H7 (cell line): ENCODE data around the gene DCAF6. TPM values are rescaled to one million over a fixed set of nuclear protein-coding genes. Genes with fewer than 3 reads are reported as not detected.

Experiments used
- DNase-seq: peaks from one replicate; pipeline ENCODE4 v3.0.0; 2012
- H3K27me3 ChIP-seq: 2 replicates; pipeline ENCODE4 v1.6.0; 2011; ENCODE audit warnings: mild to moderate bottlenecking, low read length; ENCODE audit not compliant: control insufficient read depth, insufficient read depth
- H3K36me3 ChIP-seq: replicated peaks from 2 replicates; pipeline ENCODE4 v1.5.1; 2011; ENCODE audit warnings: low read length; ENCODE audit not compliant: control insufficient read depth, insufficient read depth
- H3K4me3 ChIP-seq: 2 replicates; pipeline ENCODE4 v1.5.1; 2011; ENCODE audit warnings: low read depth, mild to moderate bottlenecking, control low read depth, low read length, moderate library complexity; ENCODE audit not compliant: insufficient read depth
- total RNA-seq: library from RNA; depleted of rRNA; stranded (reverse); fragments of >200 nt; shearing (Covaris generic); gene quantifications from 2 replicates; pipeline ENCODE4 v1.2.3, GENCODE V29; 2014

The DCAF6 gene
- total RNA-seq, 1 experiment from 2014 or later = 13.5 TPM

GRCh38 chr1:168097921-168098528 lies 161.5 kb downstream of the DCAF6 start:
- Histone ChIP-seq H3K27me3 (no peaks in the 10 kb centered on the region), H3K4me3 (no peak overlapping the region), H3K36me3 (no peaks in the 10 kb centered on the region; the same call in 1 of the 2 replicates)
- no peak for DNase-seq

GRCh38 chr1:168098534-168099320 lies 162.2 kb downstream of the DCAF6 start:
- H3K36me3 ChIP-seq = no peaks in the 10 kb centered on the region; the same call in 1 of the 2 replicates
- H3K27me3 ChIP-seq = no peaks in the 10 kb centered on the region
- no peak overlapping the region for H3K4me3 ChIP-seq
- DNase-seq = no peak

GRCh38 chr1:168099337-168099801 lies 162.9 kb downstream of the DCAF6 start:
- Histone ChIP-seq H3K36me3 (peaks cover under 1% of the 10 kb centered on the region), H3K4me3 (no peak overlapping the region), H3K27me3 (no peaks in the 10 kb centered on the region)
- no peak for DNase-seq

- Histone ChIP-seq H3K27me3 (no peaks in the 10 kb centered on the region), H3K36me3 (peaks cover 1% of the 10 kb centered on the region), H3K4me3 (no peak overlapping the region)
- no peak for DNase-seq
These were observed 164.0 kb downstream of the DCAF6 start for GRCh38 chr1:168100315-168101002.

DNA sequence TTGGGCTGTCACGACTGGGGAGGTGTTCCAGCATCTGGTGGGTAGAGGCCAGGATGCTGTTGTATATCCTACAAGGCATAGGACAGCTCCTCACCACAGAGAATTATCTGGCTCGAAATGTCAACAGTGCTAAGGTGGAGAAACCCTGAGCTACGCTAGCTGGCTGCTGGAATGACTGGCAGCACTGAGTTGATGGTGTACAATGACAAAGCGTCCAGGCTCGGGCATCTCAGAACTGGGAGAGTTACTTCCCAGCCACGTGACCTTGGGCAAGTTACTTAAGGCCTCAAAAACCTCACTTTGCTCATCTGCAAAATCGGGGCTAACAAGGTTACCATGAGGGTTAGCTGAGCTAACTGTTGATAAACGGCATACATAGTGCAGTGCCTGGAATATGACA lies 164.9 kb downstream of the DCAF6 start:
- Histone ChIP-seq H3K27me3 (no peaks in the 10 kb centered on the region), H3K36me3 (peaks cover 1% of the 10 kb centered on the region), H3K4me3 (no peak overlapping the region)
- DNase-seq = no peak

DNA sequence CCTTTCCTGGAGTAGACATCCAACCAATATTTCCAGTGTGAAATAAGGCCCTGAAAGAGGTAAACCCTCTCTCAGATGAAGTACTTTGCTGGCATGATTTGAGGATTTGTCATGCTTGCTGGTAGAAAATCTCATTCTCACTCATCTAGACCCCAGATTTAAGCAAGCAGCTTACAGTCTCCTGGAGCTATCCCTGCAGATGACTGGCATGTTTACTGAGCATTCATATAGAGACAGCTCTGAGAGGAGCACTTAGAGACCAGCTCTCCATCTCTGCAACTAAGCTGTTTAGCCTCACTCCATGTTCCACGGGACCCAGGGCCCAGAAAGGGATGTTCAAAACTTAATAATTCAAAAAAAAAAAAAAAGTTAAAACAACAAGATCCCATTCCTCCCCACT lies 166.0 kb downstream of the DCAF6 start:
- Histone ChIP-seq H3K4me3 (no peak overlapping the region), H3K36me3 (peaks cover 1% of the 10 kb centered on the region), H3K27me3 (no peaks in the 10 kb centered on the region)
- no peak for DNase-seq

GRCh38 chr1:168104535-168104934 lies 168.1 kb downstream of the DCAF6 start:
- Histone ChIP-seq H3K27me3 (no peaks in the 10 kb centered on the region), H3K4me3 (no peak overlapping the region), H3K36me3 (peaks cover 1% of the 10 kb centered on the region; the same call in 1 of the 2 replicates)
- no peak for DNase-seq

DNA sequence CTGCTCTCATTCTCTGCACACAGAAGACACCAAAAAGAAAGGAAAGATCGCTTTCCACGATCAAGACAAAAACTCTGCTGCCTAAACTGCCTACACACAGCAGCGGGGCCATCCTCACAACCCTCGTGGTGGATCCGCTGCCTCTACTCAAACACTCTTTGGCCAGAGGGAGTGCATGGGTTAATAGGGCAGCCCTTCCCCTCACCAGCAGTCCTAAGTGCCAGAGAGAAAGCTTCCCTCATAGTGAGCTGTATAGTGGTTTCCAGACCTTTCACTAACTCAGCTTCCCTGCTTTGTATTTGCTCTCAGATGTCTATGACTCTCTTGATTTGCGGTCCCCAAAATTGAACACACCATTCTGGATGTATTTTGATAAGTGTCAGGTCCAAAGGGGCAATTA lies 169.4 kb downstream of the DCAF6 start:
- Histone ChIP-seq H3K4me3 (no peak overlapping the region), H3K36me3 (peaks cover 1% of the 10 kb centered on the region; the same call in 1 of the 2 replicates), H3K27me3 (no peaks in the 10 kb centered on the region)
- DNase-seq = no peak

- no peaks in the 10 kb centered on the region for H3K27me3 ChIP-seq
- H3K4me3 ChIP-seq = no peak overlapping the region
- no peak for DNase-seq
- H3K36me3 ChIP-seq = peaks cover 1% of the 10 kb centered on the region; the same call in 1 of the 2 replicates
These were observed 169.8 kb downstream of the DCAF6 start for GRCh38 chr1:168106274-168106673.

DNA sequence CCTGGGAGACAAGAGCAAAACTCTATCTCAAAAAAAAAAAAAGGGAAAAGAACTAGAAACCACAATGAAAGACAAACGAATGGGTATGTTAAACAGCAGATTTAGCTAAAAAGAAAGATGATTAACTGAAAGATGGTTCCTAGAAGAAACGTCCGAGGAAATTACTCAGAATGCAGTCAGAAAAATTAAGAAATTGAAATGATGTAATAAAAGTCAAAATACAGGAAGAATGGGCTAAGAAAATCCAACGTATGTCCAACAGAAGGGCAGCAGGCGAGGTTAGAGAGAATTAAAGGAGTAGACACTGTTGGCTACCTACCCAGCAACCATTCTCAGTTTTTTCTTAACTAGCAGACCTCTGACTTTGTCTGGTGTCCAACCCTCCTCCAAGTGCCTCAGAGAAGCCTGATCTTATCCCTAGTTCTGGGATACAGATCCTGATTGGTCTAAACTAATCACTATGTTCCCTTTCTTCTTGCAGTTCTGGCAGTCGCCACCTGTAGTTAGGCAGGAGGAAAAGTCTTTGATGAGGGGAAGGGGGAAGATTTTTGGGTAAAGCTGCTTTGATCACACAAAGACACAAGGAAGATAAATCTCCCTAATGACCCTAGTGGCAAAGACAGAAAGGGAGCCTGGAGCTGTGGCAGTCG lies 174.5 kb downstream of the DCAF6 start:
- Histone ChIP-seq H3K27me3 (no peaks in the 10 kb centered on the region), H3K4me3 (no peak overlapping the region), H3K36me3 (no peaks in the 10 kb centered on the region)
- peak; percentile 70 for DNase-seq

DNA sequence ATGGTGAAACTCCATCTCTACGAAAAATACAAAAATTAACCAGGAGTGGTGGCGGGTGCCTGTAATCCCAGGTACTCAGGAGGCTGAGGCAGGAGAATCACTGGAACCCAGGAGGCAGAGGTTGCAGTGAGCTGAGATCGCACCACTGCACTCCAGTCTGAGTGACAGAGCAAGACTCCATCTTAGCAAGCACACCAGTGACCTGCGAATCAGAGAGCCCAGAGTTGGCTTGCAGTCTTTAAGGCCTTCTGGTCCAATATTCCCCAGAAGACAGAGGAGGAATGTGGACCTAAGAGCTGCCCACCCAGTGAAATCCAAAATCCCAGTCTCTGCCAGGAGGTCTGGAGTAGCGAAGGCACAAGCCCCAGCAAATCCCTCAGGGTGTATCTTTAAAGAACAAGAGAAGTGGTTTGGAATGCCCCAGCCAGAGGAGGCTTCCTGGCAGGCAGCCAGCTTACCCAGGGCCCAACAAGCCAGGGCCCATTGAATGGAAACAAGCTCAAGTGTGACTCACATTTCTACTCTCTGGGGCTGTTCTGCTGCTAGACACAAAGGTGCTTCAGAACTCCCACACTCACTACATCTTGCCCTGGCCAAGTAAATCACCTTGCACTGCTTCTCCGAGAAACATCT lies 176.3 kb downstream of the DCAF6 start:
- no peaks in the 10 kb centered on the region for H3K27me3 ChIP-seq
- no peak overlapping the region for H3K4me3 ChIP-seq
- H3K36me3 ChIP-seq = no peaks in the 10 kb centered on the region
- DNase-seq = no peak

- Histone ChIP-seq H3K36me3 (no peaks in the 10 kb centered on the region), H3K27me3 (no peaks in the 10 kb centered on the region), H3K4me3 (no peak overlapping the region)
- no peak for DNase-seq
These were observed 178.4 kb downstream of the DCAF6 start for GRCh38 chr1:168114845-168115244.

- H3K4me3 ChIP-seq = no peak overlapping the region
- H3K27me3 ChIP-seq = no peaks in the 10 kb centered on the region
- DNase-seq = no peak
- H3K36me3 ChIP-seq = no peaks in the 10 kb centered on the region
These were observed 179.9 kb downstream of the DCAF6 start for GRCh38 chr1:168116327-168116799.

- DNase-seq = no peak
- Histone ChIP-seq H3K4me3 (no peak overlapping the region), H3K27me3 (no peaks in the 10 kb centered on the region), H3K36me3 (no peaks in the 10 kb centered on the region; the same call in 1 of the 2 replicates)
These were observed 183.3 kb downstream of the DCAF6 start for GRCh38 chr1:168119750-168120149.
